Measurements from ENCODE around the gene HOMER3.
"Not testable (repeated sequence)": the region's sequence is repeated elsewhere in the genome, so short reads cannot be mapped to it uniquely, and the experiment has no call there.

- TF ChIP-seq CTCF (IDR thresholded peaks at IDR 0.05); POLR2AphosphoS5 (IDR thresholded peaks at IDR 0.05; ENCODE audit: low read depth, low read length); REST (IDR thresholded peaks at IDR 0.05; ENCODE audit: insufficient read depth in 1 of 2, low read depth in 2 of 2, low read length in 1 of 2); SIN3A (IDR thresholded peaks at IDR 0.05; ENCODE audit: borderline replicate concordance, insufficient read depth, low read depth, low read length): not testable (repeated sequence)
Observed at GRCh38 chr19:18917593-18917992, 23.4 kb downstream of the HOMER3 start.

Measured in Panc1 (cell line).